Parathyroid adenoma (tissue), 2 donors: Measurements from ENCODE around the gene RNF144A.
A peak's percentile ranks its signal among the peaks of the same experiment; 100 is the strongest.

Experiments used
- H2AFZ ChIP-seq: fragments of 300-600 bp; sonication (generic); one replicate; pipeline ENCODE4 v1.7.0; 2017; ENCODE audit warnings: antibody characterized with exemption, mild to moderate bottlenecking
- H3K27ac ChIP-seq: fragments of 300-600 bp; sonication (generic); one replicate; pipeline ENCODE4 v1.7.0; 2017
- H3K27me3 ChIP-seq: fragments of 300-600 bp; sonication (generic); one replicate; pipeline ENCODE4 v1.7.0; 2017; ENCODE audit warnings: low read length; ENCODE audit not compliant: control insufficient read depth, insufficient read depth
- H3K36me3 ChIP-seq: fragments of 300-600 bp; sonication (generic); one replicate; pipeline ENCODE4 v1.7.0; 2017; ENCODE audit warnings: low read length; ENCODE audit not compliant: control insufficient read depth, insufficient read depth
- H3K4me1 ChIP-seq: fragments of 300-600 bp; sonication (generic); one replicate; pipeline ENCODE4 v1.7.0; 2017; ENCODE audit warnings: control low read depth
- H3K4me2 ChIP-seq: fragments of 300-600 bp; sonication (generic); one replicate; pipeline ENCODE4 v1.7.0; 2017; ENCODE audit warnings: low read length
- H3K4me3 ChIP-seq: fragments of 300-600 bp; sonication (generic); one replicate; pipeline ENCODE4 v1.7.0; 2017; ENCODE audit warnings: low read depth, low read length
- H3K79me2 ChIP-seq: fragments of 300-600 bp; sonication (generic); one replicate; pipeline ENCODE4 v1.7.0; 2017; ENCODE audit warnings: control low read depth
- H3K9ac ChIP-seq: fragments of 300-600 bp; sonication (generic); one replicate; pipeline ENCODE4 v1.7.0; 2017; ENCODE audit warnings: mild to moderate bottlenecking
- H3K9me3 ChIP-seq: fragments of 300-600 bp; sonication (generic); one replicate; pipeline ENCODE4 v1.7.0; 2017; ENCODE audit warnings: low read length; ENCODE audit not compliant: control insufficient read depth
- CTCF ChIP-seq: fragments of 300-600 bp; sonication (generic); IDR thresholded peaks from one replicate; pipeline ENCODE4 v1.7.0; 2017; ENCODE audit warnings: antibody characterized with exemption, mild to moderate bottlenecking
- donor health status: primary hyperparathyroidism.

The RNF144A gene

DNA sequence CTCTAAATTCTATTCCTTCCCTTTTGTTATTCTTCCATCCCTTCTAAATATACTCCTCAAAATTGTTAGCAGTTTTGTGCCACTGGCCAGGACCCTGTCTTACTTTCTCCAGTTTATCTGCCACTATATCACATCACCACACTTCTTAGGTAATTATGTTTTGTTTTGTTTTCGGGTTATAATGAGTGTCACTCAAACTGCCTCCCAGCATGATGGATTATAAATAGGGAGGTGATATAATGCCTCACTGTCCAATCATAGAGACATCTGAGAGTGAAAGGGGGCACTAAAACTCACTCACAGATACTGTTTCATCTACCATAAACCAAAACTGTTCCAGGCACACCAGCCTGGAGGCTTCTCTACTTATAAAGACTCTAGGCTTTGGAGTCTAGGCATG lies 36.2 kb upstream of the RNF144A start:
- H3K4me1 ChIP-seq = peaks cover 7% of the 10 kb centered on the region
- no peak overlapping the region for H3K27ac ChIP-seq
- TF ChIP-seq CTCF = no peak
- no peak overlapping the region for H3K9ac ChIP-seq
- no peak overlapping the region for H3K4me2 ChIP-seq
- H3K36me3 ChIP-seq = no peaks in the 10 kb centered on the region
- no peaks in the 10 kb centered on the region for H3K9me3 ChIP-seq
- no peaks in the 10 kb centered on the region for H3K27me3 ChIP-seq
- H3K4me3 ChIP-seq = no peak overlapping the region
- no peaks in the 10 kb centered on the region for H3K79me2 ChIP-seq
- H2AFZ ChIP-seq = no peak overlapping the region

DNA sequence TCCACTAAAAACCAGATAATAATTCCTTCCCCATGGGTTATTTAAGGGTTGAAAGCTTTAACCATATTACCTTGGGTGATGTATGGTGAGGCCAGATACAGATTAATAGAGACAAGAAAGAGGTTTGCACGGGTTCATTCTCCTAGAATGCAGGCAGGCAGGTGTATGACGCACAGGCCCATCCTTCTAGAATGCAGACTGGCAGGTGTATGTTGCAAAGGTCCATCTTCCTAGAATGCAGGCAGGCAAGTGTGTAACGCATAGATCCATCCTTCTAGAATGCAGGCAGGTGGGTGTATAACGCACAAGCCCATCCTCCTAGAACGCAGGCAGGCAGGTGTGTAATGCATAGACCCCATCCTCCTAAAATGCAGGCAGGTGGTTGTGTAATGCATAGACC lies 35.7 kb upstream of the RNF144A start:
- Histone ChIP-seq H2AFZ (no peak overlapping the region), H3K9me3 (no peaks in the 10 kb centered on the region), H3K4me2 (no peak overlapping the region), H3K36me3 (no peaks in the 10 kb centered on the region), H3K4me1 (peaks cover 7% of the 10 kb centered on the region), H3K79me2 (no peaks in the 10 kb centered on the region), H3K9ac (no peak overlapping the region), H3K27ac (no peak overlapping the region), H3K4me3 (no peak overlapping the region), H3K27me3 (no peaks in the 10 kb centered on the region)
- no peak for TF ChIP-seq CTCF

DNA sequence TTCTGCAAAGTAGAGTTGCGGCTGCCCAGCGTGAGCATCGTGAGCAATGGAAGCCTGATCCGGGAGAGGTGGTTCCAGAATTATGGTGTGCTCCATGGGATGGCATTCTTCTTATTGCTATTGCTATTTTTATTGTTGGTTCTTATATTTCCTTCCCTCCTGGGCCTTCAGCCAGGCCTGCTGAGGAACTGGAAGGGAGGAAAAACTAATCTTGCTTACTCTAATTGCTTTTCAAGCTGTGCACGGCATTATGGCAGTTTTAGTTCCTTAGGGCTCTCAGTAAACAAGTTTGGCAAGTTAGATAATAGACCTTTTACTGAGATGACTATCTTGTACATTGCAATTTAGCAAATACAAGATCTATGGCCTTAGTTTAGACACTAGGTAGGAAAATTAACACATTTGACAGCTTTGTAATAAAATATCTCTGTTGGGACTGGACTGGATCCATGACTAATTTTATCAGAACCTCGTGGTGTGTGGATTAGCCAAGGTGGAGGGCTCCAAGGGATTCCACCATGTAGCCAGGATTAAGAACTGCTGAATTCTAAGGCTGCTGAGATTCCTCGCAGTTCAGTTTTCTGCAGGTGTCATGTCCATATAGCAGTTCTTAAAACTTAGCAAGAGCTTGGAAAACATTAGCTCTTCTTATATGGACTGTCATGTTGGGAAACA lies 33.6 kb upstream of the RNF144A start:
- Histone ChIP-seq H3K9ac (no peak overlapping the region), H3K79me2 (no peaks in the 10 kb centered on the region), H3K9me3 (no peaks in the 10 kb centered on the region), H3K4me2 (peak overlapping the region; percentile 10), H3K36me3 (no peaks in the 10 kb centered on the region), H2AFZ (peak overlapping the region; percentile 38), H3K4me3 (no peak overlapping the region), H3K4me1 (peaks cover 3% of the 10 kb centered on the region), H3K27ac (no peak overlapping the region), H3K27me3 (no peaks in the 10 kb centered on the region)
- no peak for TF ChIP-seq CTCF

DNA sequence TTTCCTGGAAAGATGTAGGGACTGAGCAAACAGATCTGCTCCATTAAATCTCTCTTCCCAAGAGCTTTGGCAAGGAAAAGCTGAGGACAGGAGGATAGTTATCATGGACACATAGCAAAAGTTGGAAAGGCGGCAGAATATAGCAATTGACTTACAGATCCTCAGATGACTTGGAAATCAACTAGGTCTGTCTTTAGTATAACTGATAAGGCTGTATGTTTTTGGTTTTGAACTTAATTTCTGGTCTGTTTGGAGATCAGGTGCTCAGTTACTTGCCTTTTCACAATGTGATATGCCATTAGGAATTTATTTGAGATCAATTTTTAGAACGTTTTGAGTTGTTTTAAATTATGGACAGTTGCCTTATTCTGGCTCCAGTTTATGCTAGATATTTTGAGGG lies 31.7 kb upstream of the RNF144A start:
- Histone ChIP-seq H3K36me3 (no peaks in the 10 kb centered on the region), H3K4me2 (no peak overlapping the region), H2AFZ (no peak overlapping the region), H3K9ac (no peak overlapping the region), H3K27me3 (no peaks in the 10 kb centered on the region), H3K4me1 (peaks cover 3% of the 10 kb centered on the region), H3K9me3 (no peaks in the 10 kb centered on the region), H3K4me3 (no peak overlapping the region), H3K27ac (no peak overlapping the region), H3K79me2 (no peaks in the 10 kb centered on the region)
- TF ChIP-seq CTCF = no peak

- no peak overlapping the region for H2AFZ ChIP-seq
- H3K9me3 ChIP-seq = no peaks in the 10 kb centered on the region
- no peak overlapping the region for H3K9ac ChIP-seq
- H3K4me2 ChIP-seq = no peak overlapping the region
- H3K79me2 ChIP-seq = no peaks in the 10 kb centered on the region
- no peak overlapping the region for H3K27ac ChIP-seq
- no peak overlapping the region for H3K4me3 ChIP-seq
- H3K27me3 ChIP-seq = no peaks in the 10 kb centered on the region
- H3K36me3 ChIP-seq = no peaks in the 10 kb centered on the region
- H3K4me1 ChIP-seq = peaks cover 3% of the 10 kb centered on the region
- no peak for TF ChIP-seq CTCF
These were observed 31.2 kb upstream of the RNF144A start for GRCh38 chr2:6885968-6886367.
